HEK293 (cell line): ENCODE measurements around the gene CA11.

Experiments used
- CTCF ChIA-PET: fragments of 350-600 bp; formaldehyde crosslinking; extraction: SDS; loops from one replicate; lab custom pipeline; 2021; ENCODE audit warnings: antibody characterized with exemption; lab: Yijun Ruan, JAX
- POLR2A ChIA-PET: fragments of 300-600 bp; formaldehyde crosslinking; extraction: SDS; loops from one replicate; lab custom pipeline; 2020; ENCODE audit warnings: antibody characterized with exemption, inconsistent platforms; lab: Yijun Ruan, JAX
- H3K27ac ChIP-seq: fragments of 200-500 bp; sonication (Bioruptor generic); 2 replicates; pipeline ENCODE4 v1.5.1; 2014; ENCODE audit warnings: low read depth, low read length, control low read depth, inconsistent platforms; ENCODE audit errors: extremely low read depth
- H3K36me3 ChIP-seq, 2 experiments: fragments of 200-500 bp in 1 of 2; sonication (Bioruptor generic) in 1 of 2; 1 replicate in 1 of 2; 2 replicates in 1 of 2; pipeline ENCODE4 v1.5.1; 2014 to 2017; ENCODE audit warnings: inconsistent platforms in 2 of 2, low read length in 2 of 2; ENCODE audit not compliant: control insufficient read depth in 2 of 2, insufficient read depth in 1 of 2
- H3K4me1 ChIP-seq: fragments of 200-500 bp; sonication (Bioruptor generic); 2 replicates; pipeline ENCODE4 v1.5.1; 2014; ENCODE audit warnings: mild to moderate bottlenecking, low read length, inconsistent platforms; ENCODE audit not compliant: control insufficient read depth, insufficient read depth
- H3K4me3 ChIP-seq: 2 replicates; pipeline ENCODE4 v1.5.1; 2011; ENCODE audit warnings: low read depth, mild to moderate bottlenecking, control low read depth, low read length, moderate library complexity
- H3K9me3 ChIP-seq: fragments of 200-500 bp; sonication (Bioruptor generic); 2 replicates; pipeline ENCODE4 v1.5.1; 2014; ENCODE audit warnings: low read depth, low read length, inconsistent platforms; ENCODE audit not compliant: control insufficient read depth, insufficient read depth
- AEBP2 ChIP-seq: fragments of 450-650 bp; formaldehyde crosslinking; IDR thresholded peaks from 2 replicates; pipeline ENCODE4 v1.5.1; 2016; ENCODE audit warnings: missing biosample characterization, missing genetic modification characterization, borderline replicate concordance
- ZNF121 ChIP-seq: fragments of 450-650 bp; formaldehyde crosslinking; IDR thresholded peaks from 2 replicates; pipeline ENCODE4 v1.5.1; 2016; ENCODE audit warnings: missing biosample characterization, missing genetic modification characterization
- ZNF239 ChIP-seq: fragments of 450-650 bp; formaldehyde crosslinking; IDR thresholded peaks from 2 replicates; pipeline ENCODE4 v1.5.1; 2016; ENCODE audit warnings: missing biosample characterization, missing genetic modification characterization
- ZNF433 ChIP-seq: fragments of 450-650 bp; formaldehyde crosslinking; IDR thresholded peaks from 2 replicates; pipeline ENCODE4 v1.5.1; 2016; ENCODE audit warnings: missing biosample characterization, missing genetic modification characterization, low read depth
- ZNF48 ChIP-seq: fragments of 450-650 bp; formaldehyde crosslinking; IDR thresholded peaks from 2 replicates; pipeline ENCODE4 v1.5.1; 2016; ENCODE audit warnings: missing biosample characterization, missing genetic modification characterization
- ZNF529 ChIP-seq: fragments of 450-650 bp; formaldehyde crosslinking; IDR thresholded peaks from 2 replicates; pipeline ENCODE4 v1.5.1; 2017; ENCODE audit warnings: missing genetic modification characterization, missing biosample characterization; ENCODE audit not compliant: insufficient replicate concordance
- ZNF623 ChIP-seq: fragments of 450-650 bp; formaldehyde crosslinking; IDR thresholded peaks from 2 replicates; pipeline ENCODE4 v1.5.1; 2016; ENCODE audit warnings: missing biosample characterization, missing genetic modification characterization
- TF ChIP-seq, protein P1 (sequence below): fragments of 450-650 bp; formaldehyde crosslinking; IDR thresholded peaks from 2 replicates; pipeline ENCODE4 v1.5.1; 2017; ENCODE audit warnings: missing biosample characterization, mild to moderate bottlenecking, missing genetic modification characterization, moderate library complexity

Gene CA11

GRCh38 chr19:48603001-48603400 is 43.0 kb downstream of the CA11 start:
- no peak overlapping the region for H3K27ac ChIP-seq
- H3K36me3 ChIP-seq = no peaks in the 10 kb centered on the region
- CTCF ChIA-PET = interaction anchor here (1.9 kb wide), 1 partner anchor 14 kb away, joined by 5 read pairs; no protein-coding TSS in a partner anchor
- H3K4me1 ChIP-seq = no peaks in the 10 kb centered on the region
- POLR2A ChIA-PET = interaction anchor here (0.6 to 1.5 kb wide), 2 partner anchors 15 to 72 kb away, joined by 3 to 5 read pairs; no protein-coding TSS in a partner anchor
- TF ChIP-seq AEBP2 (tag by site-specific recombination) (no peak), ZNF48 (no peak), ZNF623 (tag by site-specific recombination) (no peak)
- no peak overlapping the region for H3K4me3 ChIP-seq
- no peaks in the 10 kb centered on the region for H3K9me3 ChIP-seq

DNA sequence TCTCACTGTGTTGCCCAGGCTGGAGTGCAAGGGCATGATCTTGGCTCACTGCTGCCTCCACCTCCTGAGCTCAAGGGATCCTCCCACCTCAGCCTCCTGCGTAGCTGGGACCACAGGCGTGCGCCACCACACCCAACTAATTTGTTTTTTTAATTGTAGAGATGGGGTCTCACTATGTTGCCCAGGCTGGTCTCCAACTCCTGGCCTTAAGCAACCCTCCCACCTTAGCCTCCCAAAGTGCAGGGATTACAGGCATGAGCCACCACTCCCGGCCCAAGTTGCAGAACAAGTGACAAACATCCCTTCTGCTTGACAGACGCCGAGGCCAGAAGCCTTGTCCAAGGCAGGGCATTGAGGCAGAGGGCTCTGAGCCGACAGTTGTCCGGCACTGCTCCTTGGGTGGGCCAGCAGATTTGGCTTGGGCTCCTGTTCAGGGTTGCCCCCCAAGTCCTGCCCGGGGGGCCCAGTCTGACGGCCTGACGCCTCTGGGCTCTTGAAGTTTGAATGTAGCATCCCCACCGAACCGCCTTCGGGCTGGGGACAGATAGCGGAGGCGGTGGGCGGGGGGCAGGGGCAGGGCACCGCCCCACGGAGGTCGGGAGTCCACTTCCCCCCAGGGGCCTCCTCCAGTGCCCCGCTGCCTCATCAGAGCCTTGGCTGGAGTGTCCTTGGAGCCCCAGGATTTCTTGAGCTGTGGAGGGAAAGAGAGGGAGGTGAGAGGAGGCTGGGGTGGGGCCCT is 45.1 kb downstream of the CA11 start:
- H3K27ac ChIP-seq = no peak overlapping the region
- no peaks in the 10 kb centered on the region for H3K4me1 ChIP-seq
- CTCF ChIA-PET = interaction anchor here (1.0 to 1.9 kb wide), 4 partner anchors 12 to 95 kb away, joined by 5 to 6 read pairs (median 5); no protein-coding TSS in a partner anchor
- POLR2A ChIA-PET = interaction anchor here (0.7 to 1.5 kb wide), 2 partner anchors 19 to 47 kb away, joined by 3 to 4 read pairs; partner anchors contain the start of gene SPHK2
- no peaks in the 10 kb centered on the region for H3K36me3 ChIP-seq
- H3K9me3 ChIP-seq = no peaks in the 10 kb centered on the region
- H3K4me3 ChIP-seq = no peak overlapping the region
- TF ChIP-seq ZNF121 (tag by site-specific recombination) = peak; percentile 74
- no peak for TF ChIP-seq ZNF433

DNA sequence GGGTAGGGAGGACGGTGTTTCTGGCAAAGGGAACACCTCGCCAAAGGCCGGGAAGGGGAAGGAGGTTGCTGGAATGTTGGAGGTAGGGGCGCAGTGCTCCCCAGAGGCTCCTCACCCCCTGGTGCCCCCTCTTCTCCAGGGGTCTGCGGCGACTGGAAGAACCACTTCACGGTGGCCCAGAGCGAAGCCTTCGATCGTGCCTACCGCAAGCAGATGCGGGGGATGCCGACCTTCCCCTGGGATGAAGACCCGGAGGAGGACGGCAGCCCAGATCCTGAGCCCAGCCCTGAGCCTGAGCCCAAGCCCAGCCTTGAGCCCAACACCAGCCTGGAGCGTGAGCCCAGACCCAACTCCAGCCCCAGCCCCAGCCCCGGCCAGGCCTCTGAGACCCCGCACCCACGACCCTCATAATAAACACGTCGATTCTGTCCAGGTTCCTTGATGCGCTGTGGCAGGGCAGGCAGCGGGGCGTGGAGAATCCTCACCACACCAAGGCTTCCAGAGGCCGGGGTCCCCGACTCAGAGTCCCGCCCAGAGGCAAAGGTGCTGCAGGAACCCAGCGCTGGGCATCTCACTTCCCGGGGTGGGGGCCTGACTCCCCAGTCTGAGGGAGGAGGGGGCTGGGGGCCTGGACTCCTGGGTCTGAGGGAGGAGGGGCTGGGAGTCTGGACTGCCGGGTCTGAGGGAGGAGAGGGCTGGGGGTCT is 46.8 kb downstream of the CA11 start:
- TF ChIP-seq, protein P1, sequence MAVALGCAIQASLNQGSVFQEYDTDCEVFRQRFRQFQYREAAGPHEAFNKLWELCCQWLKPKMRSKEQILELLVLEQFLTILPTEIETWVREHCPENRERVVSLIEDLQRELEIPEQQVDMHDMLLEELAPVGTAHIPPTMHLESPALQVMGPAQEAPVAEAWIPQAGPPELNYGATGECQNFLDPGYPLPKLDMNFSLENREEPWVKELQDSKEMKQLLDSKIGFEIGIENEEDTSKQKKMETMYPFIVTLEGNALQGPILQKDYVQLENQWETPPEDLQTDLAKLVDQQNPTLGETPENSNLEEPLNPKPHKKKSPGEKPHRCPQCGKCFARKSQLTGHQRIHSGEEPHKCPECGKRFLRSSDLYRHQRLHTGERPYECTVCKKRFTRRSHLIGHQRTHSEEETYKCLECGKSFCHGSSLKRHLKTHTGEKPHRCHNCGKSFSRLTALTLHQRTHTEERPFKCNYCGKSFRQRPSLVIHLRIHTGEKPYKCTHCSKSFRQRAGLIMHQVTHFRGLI = peak; percentile 63; the same call in 1 of the 2 replicates
- TF ChIP-seq ZNF239 (tag by site-specific recombination) = no peak
- CTCF ChIA-PET = interaction anchor here (0.6 to 1.7 kb wide), 3 partner anchors 10 to 92 kb away, joined by 3 to 6 read pairs (median 3); no protein-coding TSS in a partner anchor
- Histone ChIP-seq H3K36me3 (no peaks in the 10 kb centered on the region), H3K4me1 (no peaks in the 10 kb centered on the region), H3K9me3 (no peaks in the 10 kb centered on the region), H3K27ac (no peak overlapping the region), H3K4me3 (no peak overlapping the region)
- POLR2A ChIA-PET = no interaction called here

- POLR2A ChIA-PET = no interaction called here
- Histone ChIP-seq H3K9me3 (no peaks in the 10 kb centered on the region), H3K36me3 (no peaks in the 10 kb centered on the region), H3K27ac (no peak overlapping the region), H3K4me3 (no peak overlapping the region), H3K4me1 (no peaks in the 10 kb centered on the region)
- CTCF ChIA-PET = interaction anchor here (1.2 to 2.0 kb wide), 2 partner anchors 11 to 20 kb away, joined by 3 to 6 read pairs; no protein-coding TSS in a partner anchor
- TF ChIP-seq ZNF529 (tag by site-specific recombination) = no peak
Observed at GRCh38 chr19:48596679-48597465, 49.1 kb downstream of the CA11 start.
